ENCODE measurements around the gene PER2. TPM values are rescaled to one million over a fixed set of nuclear protein-coding genes. Genes with fewer than 3 reads are reported as not detected.

PER2 gene
- total RNA-seq, 1 experiment from 2014 or later = 6.6 TPM

- TF ChIP-seq STAT6 (CRISPR knock-in tag; conservative IDR thresholded peaks at IDR 0.05; ENCODE audit: low read depth) = no peak
- no peak for TF ChIP-seq SMAD3 (CRISPR knock-in tag; IDR thresholded peaks at IDR 0.05; ENCODE audit: borderline replicate concordance)
- TF ChIP-seq FOXP1 (CRISPR knock-in tag; IDR thresholded peaks at IDR 0.05; ENCODE audit: borderline replicate concordance) = no peak
- TF ChIP-seq NFYB (CRISPR knock-in tag; conservative IDR thresholded peaks at IDR 0.05; ENCODE audit: low read depth) = no peak
- TF ChIP-seq AFF4 (CRISPR knock-in tag; IDR thresholded peaks at IDR 0.05; ENCODE audit: borderline replicate concordance) = no peak
- no peak for TF ChIP-seq GTF2I (CRISPR knock-in tag; conservative IDR thresholded peaks at IDR 0.05)
- no peak for TF ChIP-seq OVOL2 (CRISPR knock-in tag; IDR thresholded peaks at IDR 0.05; ENCODE audit: borderline replicate concordance)
- TF ChIP-seq USF1 (CRISPR knock-in tag; IDR thresholded peaks at IDR 0.05) = no peak
- no peak for TF ChIP-seq ELF4 (CRISPR knock-in tag; IDR thresholded peaks at IDR 0.05; ENCODE audit: low read depth)
- TF ChIP-seq ATF3 (CRISPR knock-in tag; conservative IDR thresholded peaks at IDR 0.05) = no peak
Measured at GRCh38 chr2:238252766-238253630, 35.4 kb downstream of the PER2 start (continued).

GRCh38 chr2:238251986-238252385, 36.4 kb downstream of the PER2 start:
- no peak overlapping the region for H3K27ac Mint-ChIP-seq
- H3K4me1 Mint-ChIP-seq = peaks cover 6% of the 10 kb centered on the region; the same call in 1 of the 2 replicates
- CTCF ChIA-PET = interaction anchor here (0.6 to 1.2 kb wide), 2 partner anchors 11 to 36 kb away, joined by 3 to 7 read pairs; no protein-coding TSS in a partner anchor
- POLR2A ChIA-PET = no interaction called here
- no peaks in the 10 kb centered on the region for H3K27me3 Mint-ChIP-seq (ENCODE audit: low read depth)
- no peaks in the 10 kb centered on the region for H3K9me3 Mint-ChIP-seq
- ATAC-seq (no peak), DNase-seq (ENCODE audit: low spot score) (no peak)
- no peaks in the 10 kb centered on the region for H3K36me3 Mint-ChIP-seq
- no peak overlapping the region for H3K4me3 Mint-ChIP-seq
- TF ChIP-seq ARID4B (CRISPR knock-in tag; IDR thresholded peaks at IDR 0.05; ENCODE audit: borderline replicate concordance) (no peak), CTCF (IDR thresholded peaks at IDR 0.05) (no peak), NR1H2 (CRISPR knock-in tag; IDR thresholded peaks at IDR 0.05) (no peak), MXD4 (CRISPR knock-in tag; IDR thresholded peaks at IDR 0.05; ENCODE audit: borderline replicate concordance) (no peak), NR2C2 (CRISPR knock-in tag; IDR thresholded peaks at IDR 0.05) (no peak), MAX (CRISPR knock-in tag; IDR thresholded peaks at IDR 0.05) (no peak)
